ENCODE data around the gene PDE11A.

PDE11A gene

DNA sequence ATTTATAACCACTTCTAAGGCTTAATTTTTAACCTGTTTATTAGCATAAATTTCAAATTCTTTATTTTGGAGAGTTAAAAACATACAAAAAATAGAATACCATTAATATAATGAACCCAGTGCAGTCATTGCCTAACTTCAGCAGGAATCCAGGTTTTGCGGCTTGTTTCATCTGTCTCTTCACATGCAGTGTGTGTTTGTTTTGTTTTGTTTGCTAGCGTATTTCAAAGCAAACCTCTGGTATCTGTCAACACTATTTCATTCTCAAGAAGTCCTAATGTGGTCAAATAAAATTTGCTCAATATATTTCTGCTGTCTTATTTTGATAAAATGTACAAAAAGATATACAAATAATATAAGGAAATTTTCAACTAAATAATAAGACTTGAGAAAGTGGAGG lies 351.5 kb downstream of the PDE11A start:
- DNase-seq = peak; percentile 14

GRCh38 chr2:177717831-177718618 lies 354.6 kb downstream of the PDE11A start:
- no peak for DNase-seq

DNA sequence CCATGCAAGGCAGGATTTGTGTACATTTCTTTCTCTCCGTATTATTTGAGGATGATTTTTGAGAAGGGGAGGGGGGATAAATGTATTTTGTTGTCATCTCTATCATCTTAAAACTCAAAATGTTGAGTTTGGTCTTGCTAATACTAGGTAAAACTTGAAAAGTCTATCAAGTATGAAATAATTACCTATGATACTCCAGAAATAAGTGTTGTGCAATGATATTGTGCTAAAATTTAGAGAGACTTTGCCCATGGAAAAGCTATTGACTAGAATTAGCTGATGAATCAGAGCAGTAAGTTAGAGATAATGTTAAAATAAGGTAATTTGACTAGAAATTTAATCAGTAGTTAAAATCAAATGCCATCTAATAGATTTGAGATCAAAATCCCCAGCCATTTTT lies 356.1 kb downstream of the PDE11A start:
- DNase-seq = no peak

GRCh38 chr2:177715771-177716170 lies 356.8 kb downstream of the PDE11A start:
- no peak for DNase-seq

DNA sequence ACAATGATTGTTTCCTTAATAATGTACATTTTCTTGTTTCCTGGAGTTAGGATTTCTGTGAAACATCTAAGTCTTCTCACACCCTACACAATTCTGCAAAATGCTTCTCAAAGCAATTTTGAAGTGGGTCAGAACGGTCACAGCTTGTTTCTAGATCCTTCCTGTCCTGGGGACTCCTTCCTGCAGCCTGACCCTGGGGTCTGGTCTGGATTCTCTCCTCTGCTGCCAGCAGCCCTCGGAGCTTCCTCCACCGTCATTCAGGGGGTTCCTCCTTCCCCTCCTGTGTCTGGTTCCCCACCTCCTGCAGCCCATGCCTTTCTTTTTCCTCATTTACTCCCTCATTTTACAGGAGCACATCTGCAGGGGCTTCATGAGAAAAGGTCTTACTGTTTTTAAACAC lies 357.9 kb downstream of the PDE11A start:
- no peak for DNase-seq

DNA sequence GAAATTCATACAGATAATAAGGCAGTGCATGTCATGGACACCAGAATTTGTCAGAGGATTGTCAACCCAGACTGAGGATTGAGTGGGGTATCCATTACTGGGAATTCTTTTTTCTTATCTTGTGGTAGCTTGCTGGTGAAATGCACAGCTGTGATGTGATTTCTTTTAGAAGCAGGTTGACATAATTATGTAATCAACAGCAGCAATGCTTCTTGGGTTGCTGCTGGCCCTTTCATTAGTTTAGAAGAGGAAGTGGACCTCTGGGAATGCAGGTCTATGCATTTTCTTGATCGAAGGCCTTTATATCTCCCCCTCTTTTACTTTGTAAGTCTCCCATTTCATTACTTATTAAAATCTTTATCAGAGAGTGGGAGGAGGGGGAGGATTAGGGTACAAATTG lies 360.1 kb downstream of the PDE11A start:
- no peak for DNase-seq

GRCh38 chr2:177711483-177712265 lies 360.9 kb downstream of the PDE11A start:
- DNase-seq = no peak

DNA sequence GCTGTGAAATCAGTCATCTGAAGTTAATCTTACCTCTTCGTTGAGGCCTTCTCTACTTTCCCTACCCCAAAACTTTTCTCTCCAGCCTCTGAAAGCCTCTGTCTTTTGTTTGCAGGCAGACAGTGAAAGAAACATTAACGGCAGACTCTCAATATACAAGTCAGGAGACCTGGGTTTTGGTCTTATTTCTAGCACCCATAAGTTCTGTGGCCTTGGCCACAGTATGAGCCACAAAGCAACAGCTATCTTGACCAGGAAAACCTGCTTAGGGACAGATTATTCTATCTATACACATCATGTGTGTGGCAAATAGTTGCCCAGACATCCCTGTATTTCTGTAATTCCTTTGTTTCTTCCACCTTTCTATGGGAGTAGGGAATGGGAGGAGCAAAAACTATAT lies 361.7 kb downstream of the PDE11A start:
- no peak for DNase-seq

DNA sequence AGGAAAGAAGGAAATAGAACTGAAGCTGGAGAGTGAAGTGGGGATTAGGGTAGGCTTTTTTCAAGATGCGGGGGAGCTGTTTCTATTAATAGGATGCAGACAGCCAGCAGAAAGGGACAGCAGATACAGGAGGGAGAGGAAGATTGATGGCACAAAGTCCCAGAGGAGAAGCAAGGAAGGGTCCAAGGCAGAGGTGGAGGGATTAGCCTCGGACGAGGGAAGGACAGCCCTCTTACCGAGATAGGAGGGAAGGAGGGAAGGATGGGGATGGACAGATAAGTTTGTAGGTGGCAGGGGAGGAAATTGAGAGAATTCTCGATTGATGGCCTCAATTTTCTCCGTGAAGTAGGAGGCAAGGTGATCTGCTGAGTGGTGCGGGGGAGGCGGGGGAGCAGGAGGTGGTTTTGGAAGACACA lies 362.6 kb downstream of the PDE11A start:
- DNase-seq = no peak

GRCh38 chr2:177708660-177709444 lies 363.7 kb downstream of the PDE11A start:
- DNase-seq = no peak

DNA sequence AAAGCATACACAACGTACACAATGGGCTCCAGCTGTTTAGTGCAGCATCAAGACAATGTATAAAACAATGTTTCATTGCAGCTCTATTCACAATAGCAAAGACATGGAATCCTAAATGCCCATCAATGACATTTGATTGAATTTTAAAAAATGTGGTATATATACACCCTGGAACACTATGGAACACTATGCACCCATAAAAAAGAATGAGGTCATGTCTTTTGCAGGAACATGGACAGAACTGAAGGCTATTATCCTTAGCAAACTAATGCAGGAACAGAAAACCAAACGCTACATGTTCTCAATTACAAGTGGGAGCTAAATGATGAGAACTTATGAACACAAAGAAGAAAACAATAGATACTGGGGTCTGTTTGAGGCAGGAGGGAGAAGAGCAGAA lies 364.5 kb downstream of the PDE11A start:
- no peak for DNase-seq

DNA sequence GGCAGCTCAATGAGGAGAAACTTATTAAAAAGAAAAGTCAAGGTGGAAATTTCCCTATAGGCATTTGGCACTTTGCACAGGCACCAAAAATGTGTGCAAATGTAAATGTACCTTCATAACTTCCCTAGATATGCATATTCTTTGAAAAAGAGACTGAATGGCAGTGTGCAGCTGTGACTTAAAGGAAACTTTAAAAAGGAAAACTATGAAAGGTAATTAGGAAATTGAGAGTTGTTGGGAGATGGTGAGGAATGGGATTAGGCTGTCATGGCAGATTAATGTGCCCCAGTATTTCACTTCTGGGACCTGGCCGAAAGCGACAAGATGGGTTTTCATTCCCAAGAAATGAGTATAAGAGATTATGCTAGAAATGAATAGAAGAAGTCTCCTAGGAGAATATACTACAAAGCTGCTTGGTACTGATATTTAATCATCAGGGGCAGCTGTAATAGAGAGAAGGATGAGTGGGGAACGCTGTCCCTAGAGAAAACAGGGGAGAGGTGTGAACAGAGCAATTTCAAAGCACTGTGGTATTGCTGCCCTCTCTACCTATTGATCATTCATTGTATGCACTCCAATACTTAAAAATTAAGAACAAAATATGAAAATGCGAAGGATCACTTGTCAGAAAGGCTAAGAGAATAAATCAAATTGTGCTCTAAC lies 366.9 kb downstream of the PDE11A start:
- no peak for DNase-seq

GRCh38 chr2:177703159-177703558 lies 369.4 kb downstream of the PDE11A start:
- no peak for DNase-seq

DNA sequence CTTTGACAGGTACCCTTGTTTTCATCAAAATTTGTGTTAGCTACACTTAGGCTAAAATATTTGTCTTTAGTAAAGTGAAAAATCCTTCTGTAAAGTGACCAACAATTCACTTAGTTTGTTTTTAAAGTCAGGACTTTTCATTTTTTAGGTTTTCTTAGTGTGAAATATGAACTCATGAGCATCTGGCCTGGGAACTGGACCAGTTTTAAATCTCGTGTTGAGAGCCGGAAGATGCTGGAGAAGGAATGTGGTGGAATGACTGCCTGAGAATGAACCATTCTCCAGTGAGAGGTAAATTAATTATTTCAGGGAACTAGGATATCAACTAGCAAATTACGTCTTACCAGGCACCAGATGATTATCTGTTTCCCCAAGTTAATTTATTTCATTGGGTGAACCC lies 374.3 kb downstream of the PDE11A start:
- DNase-seq = no peak

GRCh38 chr2:177694348-177694747 lies 378.2 kb downstream of the PDE11A start:
- DNase-seq = no peak

GRCh38 chr2:177693658-177694339 lies 378.8 kb downstream of the PDE11A start:
- DNase-seq = no peak

DNA sequence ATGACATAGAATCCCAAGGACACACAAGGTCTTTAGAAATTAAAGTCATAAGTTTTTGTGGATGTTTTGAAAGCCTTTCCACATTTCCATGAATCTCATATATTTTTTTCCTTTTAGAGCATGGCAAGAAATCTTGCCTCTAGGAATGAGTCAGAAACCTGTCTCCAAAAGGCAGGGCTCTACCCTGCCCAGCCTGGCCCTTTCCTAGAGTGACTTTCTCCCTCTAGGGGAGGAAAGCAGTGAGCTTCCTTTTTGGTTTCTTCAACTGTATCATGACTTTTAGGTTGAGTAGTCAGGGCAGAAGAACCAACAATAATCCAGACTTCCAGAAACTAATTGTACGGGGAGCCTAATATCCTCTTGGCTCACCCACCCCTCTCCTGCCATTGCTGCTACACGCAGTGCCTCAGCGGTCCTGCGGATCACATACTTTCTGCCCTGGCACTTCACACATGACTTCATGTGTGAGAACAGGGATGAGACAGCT lies 379.8 kb downstream of the PDE11A start:
- DNase-seq = no peak

GRCh38 chr2:177692042-177692782 lies 380.4 kb downstream of the PDE11A start:
- no peak for DNase-seq

DNA sequence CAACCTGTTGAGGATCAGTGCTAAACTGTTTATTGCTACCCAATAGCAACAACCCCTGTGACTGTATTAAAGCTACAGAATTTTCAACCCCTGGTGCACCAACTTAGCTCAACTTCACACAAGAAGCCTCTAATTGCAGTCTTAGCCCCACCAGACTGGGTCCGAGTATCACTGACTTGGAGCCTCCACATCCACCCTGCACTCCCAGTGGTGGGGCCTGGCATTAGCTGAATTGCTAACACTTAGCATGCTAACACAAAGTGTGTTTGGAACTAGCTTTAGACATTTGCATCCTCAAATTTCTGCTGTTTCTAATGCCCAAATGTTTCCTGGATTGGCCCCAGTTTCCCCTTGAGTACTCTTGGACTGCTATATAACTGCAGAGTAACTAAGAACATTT lies 381.4 kb downstream of the PDE11A start:
- DNase-seq = no peak

GRCh38 chr2:177689623-177690022 lies 383.0 kb downstream of the PDE11A start:
- no peak for DNase-seq

DNA sequence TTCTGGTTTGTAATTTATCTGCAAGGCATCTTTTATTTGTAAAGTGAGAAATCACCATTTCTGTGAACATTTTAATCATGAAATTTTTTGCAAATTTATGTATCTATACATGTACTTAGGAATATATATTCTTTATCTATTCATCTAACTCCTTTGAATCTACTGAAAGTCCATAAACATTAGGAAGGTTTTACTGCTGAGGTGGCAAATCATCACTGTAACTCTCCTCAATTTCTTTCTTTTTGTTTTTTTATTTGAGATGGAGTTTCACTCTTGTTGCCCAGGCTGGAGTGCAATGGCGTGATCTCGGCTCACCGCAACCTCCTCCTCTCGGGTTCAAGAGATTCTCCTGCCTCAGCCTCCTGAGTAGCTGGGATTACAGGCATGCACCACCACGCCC lies 383.7 kb downstream of the PDE11A start:
- no peak for DNase-seq

Measured in NCI-H774 (cell line).